DND-41 (cell line): ENCODE data around the gene PLEKHA5.

Source experiments
- EZH2 ChIP-seq: IDR thresholded peaks from 3 replicates; pipeline ENCODE4 v1.6.1; 2012; ENCODE audit warnings: borderline replicate concordance, low read depth, mild to moderate bottlenecking, moderate library complexity, low read length, inconsistent platforms; ENCODE audit not compliant: severe bottlenecking
- TF ChIP-seq, protein P1 (sequence below): IDR thresholded peaks from 2 replicates; pipeline ENCODE4 v1.5.1; 2012; ENCODE audit warnings: borderline replicate concordance, low read length, moderate library complexity, mild to moderate bottlenecking; ENCODE audit not compliant: poor library complexity, severe bottlenecking; ENCODE audit errors: extremely low read depth

- TF ChIP-seq, protein P1, sequence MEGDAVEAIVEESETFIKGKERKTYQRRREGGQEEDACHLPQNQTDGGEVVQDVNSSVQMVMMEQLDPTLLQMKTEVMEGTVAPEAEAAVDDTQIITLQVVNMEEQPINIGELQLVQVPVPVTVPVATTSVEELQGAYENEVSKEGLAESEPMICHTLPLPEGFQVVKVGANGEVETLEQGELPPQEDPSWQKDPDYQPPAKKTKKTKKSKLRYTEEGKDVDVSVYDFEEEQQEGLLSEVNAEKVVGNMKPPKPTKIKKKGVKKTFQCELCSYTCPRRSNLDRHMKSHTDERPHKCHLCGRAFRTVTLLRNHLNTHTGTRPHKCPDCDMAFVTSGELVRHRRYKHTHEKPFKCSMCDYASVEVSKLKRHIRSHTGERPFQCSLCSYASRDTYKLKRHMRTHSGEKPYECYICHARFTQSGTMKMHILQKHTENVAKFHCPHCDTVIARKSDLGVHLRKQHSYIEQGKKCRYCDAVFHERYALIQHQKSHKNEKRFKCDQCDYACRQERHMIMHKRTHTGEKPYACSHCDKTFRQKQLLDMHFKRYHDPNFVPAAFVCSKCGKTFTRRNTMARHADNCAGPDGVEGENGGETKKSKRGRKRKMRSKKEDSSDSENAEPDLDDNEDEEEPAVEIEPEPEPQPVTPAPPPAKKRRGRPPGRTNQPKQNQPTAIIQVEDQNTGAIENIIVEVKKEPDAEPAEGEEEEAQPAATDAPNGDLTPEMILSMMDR, result no peak
- TF ChIP-seq EZH2, result no peak
Observed at GRCh38 chr12:19375888-19376287, 246.4 kb downstream of the PLEKHA5 start.
